ENCODE measurements around the gene USP25.

USP25 gene

GRCh38 chr21:15793550-15794235 lies 63.9 kb downstream of the USP25 start:
- H3K9ac ChIP-seq (ENCODE audit: low read depth, low read length), result no peak overlapping the region

GRCh38 chr21:15794277-15794912 lies 64.6 kb downstream of the USP25 start:
- 0 out of 2 replicates have a peak, but pooled peaks cover 9% of the 10 kb centered on the region for H3K36me3 ChIP-seq (ENCODE audit: insufficient read depth, low read length)
- peaks cover 3% of the 10 kb centered on the region; the same call in 1 of the 2 replicates for H4K20me1 ChIP-seq (ENCODE audit: insufficient read depth, low read length)
- no peaks in the 10 kb centered on the region for H3K9me3 ChIP-seq (ENCODE audit: insufficient read depth, low read length, severe bottlenecking)
- TF ChIP-seq EZH2 (IDR thresholded peaks at IDR 0.05; ENCODE audit: borderline replicate concordance, low read depth, low read length, severe bottlenecking), result no peak
- no peak for TF ChIP-seq CTCF (IDR thresholded peaks at IDR 0.05; ENCODE audit: borderline replicate concordance, extremely low read depth, low read length, poor library complexity, severe bottlenecking)
- H3K27ac ChIP-seq (ENCODE audit: low read length), result no peak overlapping the region
- H2AFZ ChIP-seq (ENCODE audit: low read depth, low read length), result no peak overlapping the region
- no peak overlapping the region for H3K4me2 ChIP-seq (ENCODE audit: insufficient read depth, low read length)
- 0 out of 2 replicates have a peak, but pooled peaks cover 3% of the 10 kb centered on the region for H3K4me1 ChIP-seq (ENCODE audit: insufficient read depth, low read length)
- no peaks in the 10 kb centered on the region for H3K27me3 ChIP-seq (ENCODE audit: insufficient read depth, low read length, poor library complexity)
- ATAC-seq (ENCODE audit: insufficient read depth, low read depth), result no peak
- DNase-seq, result no peak
- no peak overlapping the region for H3K4me3 ChIP-seq (ENCODE audit: low read depth in 1 of 2, low read length in 2 of 2)
- no peak overlapping the region for H3K9ac ChIP-seq (ENCODE audit: low read depth, low read length)
- peaks cover 6% of the 10 kb centered on the region; the same call in 1 of the 2 replicates for H3K79me2 ChIP-seq (ENCODE audit: insufficient read depth, low read length)

More at GRCh38 chr21:15793550-15794235, 63.9 kb downstream of the USP25 start:
- peaks cover 3% of the 10 kb centered on the region; the same call in 1 of the 2 replicates for H4K20me1 ChIP-seq (ENCODE audit: insufficient read depth, low read length)
- 0 out of 2 replicates have a peak, but pooled peaks cover 6% of the 10 kb centered on the region for H3K36me3 ChIP-seq (ENCODE audit: insufficient read depth, low read length)
- no peak for ATAC-seq (ENCODE audit: insufficient read depth, low read depth)
- no peak overlapping the region for H3K27ac ChIP-seq (ENCODE audit: low read length)
- TF ChIP-seq CTCF (IDR thresholded peaks at IDR 0.05; ENCODE audit: borderline replicate concordance, extremely low read depth, low read length, poor library complexity, severe bottlenecking), result no peak
- no peak for TF ChIP-seq EZH2 (IDR thresholded peaks at IDR 0.05; ENCODE audit: borderline replicate concordance, low read depth, low read length, severe bottlenecking)
- H3K27me3 ChIP-seq (ENCODE audit: insufficient read depth, low read length, poor library complexity), result no peaks in the 10 kb centered on the region
- peaks cover 6% of the 10 kb centered on the region; the same call in 1 of the 2 replicates for H3K79me2 ChIP-seq (ENCODE audit: insufficient read depth, low read length)
- DNase-seq, result no peak
- H3K9me3 ChIP-seq (ENCODE audit: insufficient read depth, low read length, severe bottlenecking), result no peaks in the 10 kb centered on the region
- H3K4me1 ChIP-seq (ENCODE audit: insufficient read depth, low read length), result 0 out of 2 replicates have a peak, but pooled peaks cover 3% of the 10 kb centered on the region
- H3K4me3 ChIP-seq (ENCODE audit: low read depth in 1 of 2, low read length in 2 of 2), result no peak overlapping the region
- no peak overlapping the region for H3K4me2 ChIP-seq (ENCODE audit: insufficient read depth, low read length)
- no peak overlapping the region for H2AFZ ChIP-seq (ENCODE audit: low read depth, low read length)

- no peaks in the 10 kb centered on the region for H3K9me3 ChIP-seq (ENCODE audit: insufficient read depth, low read length, severe bottlenecking)
- H3K4me1 ChIP-seq (ENCODE audit: insufficient read depth, low read length), result 0 out of 2 replicates have a peak, but pooled peaks cover 3% of the 10 kb centered on the region
- peaks cover 11% of the 10 kb centered on the region; the same call in 1 of the 2 replicates for H3K36me3 ChIP-seq (ENCODE audit: insufficient read depth, low read length)
- H3K27ac ChIP-seq (ENCODE audit: low read length), result no peak overlapping the region
- H3K9ac ChIP-seq (ENCODE audit: low read depth, low read length), result no peak overlapping the region
- no peak for ATAC-seq (ENCODE audit: insufficient read depth, low read depth)
- no peak overlapping the region for H2AFZ ChIP-seq (ENCODE audit: low read depth, low read length)
- H3K27me3 ChIP-seq (ENCODE audit: insufficient read depth, low read length, poor library complexity), result no peaks in the 10 kb centered on the region
- DNase-seq, result no peak
- H3K4me2 ChIP-seq (ENCODE audit: insufficient read depth, low read length), result no peak overlapping the region
- TF ChIP-seq EZH2 (IDR thresholded peaks at IDR 0.05; ENCODE audit: borderline replicate concordance, low read depth, low read length, severe bottlenecking) (no peak), CTCF (IDR thresholded peaks at IDR 0.05; ENCODE audit: borderline replicate concordance, extremely low read depth, low read length, poor library complexity, severe bottlenecking) (no peak)
- no peaks in the 10 kb centered on the region for H3K79me2 ChIP-seq (ENCODE audit: insufficient read depth, low read length)
- H4K20me1 ChIP-seq (ENCODE audit: insufficient read depth, low read length), result peaks cover 3% of the 10 kb centered on the region; the same call in 1 of the 2 replicates
- no peak overlapping the region for H3K4me3 ChIP-seq (ENCODE audit: low read depth in 1 of 2, low read length in 2 of 2)
Observed at GRCh38 chr21:15795533-15795932, 65.8 kb downstream of the USP25 start.

Data from DND-41 (cell line).